GM19463 (cell line): ENCODE data around the gene TNIP3.
A peak's percentile ranks its signal among the peaks of the same experiment; 100 is the strongest.

Experiments
- ATAC-seq: cut with Tn5 transposase; IDR thresholded peaks from one replicate; pipeline ENCODE4 v1.9.1; 2021; ENCODE audit warnings: mild to moderate bottlenecking, moderate library complexity; ENCODE audit not compliant: unreplicated experiment

TNIP3 gene

DNA sequence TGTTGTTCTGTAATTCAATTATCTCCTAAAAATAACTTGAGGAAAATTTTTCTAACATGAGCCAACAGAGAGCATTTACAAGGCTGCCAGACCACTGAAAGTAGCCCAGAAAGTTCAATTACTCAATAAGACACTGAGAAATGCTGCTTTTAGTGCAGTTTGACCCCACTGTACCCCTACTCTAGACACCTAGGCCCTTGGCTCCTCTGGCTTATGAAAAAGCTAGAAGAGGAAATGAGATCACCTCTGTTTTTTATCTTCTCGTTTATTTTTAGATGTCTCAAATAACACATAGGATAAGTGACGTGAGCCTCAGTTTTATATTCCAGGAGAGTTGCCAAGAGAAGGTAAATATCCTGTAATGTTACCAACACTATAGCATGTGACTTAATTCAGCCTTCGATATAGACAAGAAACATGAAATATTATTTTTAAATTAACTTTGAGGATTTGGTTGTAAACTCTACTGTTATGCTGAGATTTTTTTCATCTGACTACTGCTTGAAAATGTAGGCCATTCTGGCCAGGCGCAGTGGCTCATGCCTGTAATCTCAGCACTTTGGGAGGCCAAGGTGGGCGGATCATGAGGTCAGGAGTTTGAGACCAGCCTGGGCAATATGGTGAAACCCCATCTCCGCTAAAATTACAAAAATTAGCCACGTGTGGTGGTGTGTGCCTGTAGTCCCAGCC lies 24.4 kb downstream of the TNIP3 start:
- peak; percentile 82 for ATAC-seq

GRCh38 chr4:121138039-121138825 lies 25.9 kb downstream of the TNIP3 start:
- ATAC-seq, result peak; percentile 49

DNA sequence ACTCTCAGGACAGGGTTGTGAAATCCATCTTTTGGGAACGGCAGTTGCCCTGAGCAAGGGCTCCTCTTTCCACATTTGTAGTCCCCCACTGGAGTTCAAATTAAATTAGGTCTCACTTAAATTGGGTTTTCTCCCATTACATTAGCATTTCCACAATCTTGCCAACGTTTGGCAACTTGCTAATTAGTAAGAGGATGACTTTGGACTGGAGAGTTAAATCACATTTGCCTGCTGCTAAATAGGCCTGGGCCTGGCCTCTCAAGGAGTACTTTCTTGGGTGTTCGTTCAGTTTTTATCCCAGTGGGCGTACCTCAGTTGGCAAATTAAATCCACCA lies 33.8 kb downstream of the TNIP3 start:
- ATAC-seq, result no peak

DNA sequence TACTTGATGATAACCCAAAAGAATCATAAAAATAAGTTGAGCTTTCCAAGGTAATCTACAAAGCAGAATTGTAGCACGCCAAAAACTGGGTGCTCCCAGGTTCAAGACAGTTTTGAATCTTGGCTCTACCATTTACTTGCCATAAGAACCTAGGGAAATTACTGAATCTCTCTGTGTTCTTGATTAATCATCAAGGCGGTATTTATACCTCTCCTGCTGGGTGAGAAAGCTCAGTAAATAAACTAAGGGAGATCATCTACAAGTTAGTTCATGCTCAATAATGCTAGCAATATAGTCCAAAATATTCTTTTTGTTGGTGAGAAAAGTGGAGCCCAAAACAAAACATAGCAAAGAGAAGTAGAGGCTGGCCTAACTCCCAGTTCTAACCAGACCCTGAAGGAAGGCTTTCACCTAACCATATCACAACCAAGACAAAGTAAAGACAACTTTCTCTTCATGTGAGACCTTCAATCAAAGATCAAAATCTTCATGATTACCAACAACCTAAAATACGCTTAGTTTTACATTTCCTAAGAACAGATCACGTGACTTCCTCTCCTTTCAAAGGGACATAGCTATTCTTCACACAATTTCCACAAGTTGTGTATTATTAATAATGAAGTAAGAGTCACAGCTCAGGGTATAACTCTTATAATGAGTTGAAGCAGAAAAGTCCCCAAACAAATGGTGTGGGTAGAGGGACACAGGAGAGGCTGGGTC lies 34.4 kb downstream of the TNIP3 start:
- ATAC-seq, result no peak

DNA sequence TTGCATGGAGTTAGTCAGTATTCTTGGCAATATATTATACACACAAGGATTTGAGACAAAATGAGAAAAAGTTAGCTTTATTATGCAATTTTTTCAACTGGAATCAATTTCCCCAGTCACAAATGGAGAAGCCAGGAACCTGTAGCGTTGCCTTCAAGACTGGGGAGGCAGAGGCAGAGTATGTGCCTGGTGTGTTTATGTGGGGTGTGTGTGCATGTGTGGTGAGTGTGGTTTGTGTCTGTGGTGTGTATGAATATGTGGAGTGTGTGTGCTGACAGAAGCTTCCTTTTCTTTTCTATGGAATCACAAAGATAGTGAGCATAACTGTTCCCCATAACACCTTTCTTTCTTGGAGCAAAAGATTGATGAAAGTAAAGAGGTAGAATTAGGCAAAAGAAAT lies 37.0 kb downstream of the TNIP3 start:
- ATAC-seq, result no peak

- ATAC-seq, result no peak
Observed at GRCh38 chr4:121126449-121127006, 37.6 kb downstream of the TNIP3 start.

GRCh38 chr4:121125498-121125885 lies 38.6 kb downstream of the TNIP3 start:
- no peak for ATAC-seq

DNA sequence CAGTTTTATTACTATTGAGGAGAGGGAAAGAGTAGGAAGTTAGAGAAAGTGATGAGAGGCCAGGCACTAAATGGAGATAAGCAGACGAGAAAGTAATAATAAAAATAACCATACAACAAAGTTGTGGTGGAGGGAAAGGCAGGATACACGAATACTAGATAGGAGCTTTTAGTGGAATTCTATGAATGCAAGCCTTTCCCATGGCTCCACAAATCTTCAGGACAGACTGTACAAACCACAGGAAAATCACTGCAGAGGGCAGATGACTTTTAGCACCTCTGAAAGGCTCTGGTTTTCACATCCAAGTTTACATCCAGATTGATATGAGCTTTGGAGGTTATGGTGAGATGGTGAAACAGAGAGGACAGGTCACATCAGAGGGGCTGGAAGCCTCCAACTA lies 41.5 kb downstream of the TNIP3 start:
- ATAC-seq, result no peak

DNA sequence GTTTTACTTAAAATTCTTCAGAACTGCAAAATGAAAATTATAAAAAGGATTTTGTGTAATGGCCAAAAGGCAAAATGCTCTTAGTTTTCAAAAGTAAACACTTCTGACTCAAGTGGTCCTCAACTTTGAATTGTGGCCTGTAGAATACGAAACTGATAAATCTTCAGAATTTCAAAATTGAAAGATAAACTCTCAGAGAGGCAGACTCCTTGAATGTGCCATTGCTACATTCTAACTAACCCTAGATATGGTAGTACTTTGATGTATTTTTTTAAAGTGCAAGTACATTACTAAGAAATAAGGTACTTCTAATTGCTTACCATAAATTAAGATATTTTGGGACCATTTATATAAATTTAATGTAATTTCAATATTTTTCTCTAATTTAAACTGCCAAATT lies 44.4 kb downstream of the TNIP3 start:
- ATAC-seq, result no peak

DNA sequence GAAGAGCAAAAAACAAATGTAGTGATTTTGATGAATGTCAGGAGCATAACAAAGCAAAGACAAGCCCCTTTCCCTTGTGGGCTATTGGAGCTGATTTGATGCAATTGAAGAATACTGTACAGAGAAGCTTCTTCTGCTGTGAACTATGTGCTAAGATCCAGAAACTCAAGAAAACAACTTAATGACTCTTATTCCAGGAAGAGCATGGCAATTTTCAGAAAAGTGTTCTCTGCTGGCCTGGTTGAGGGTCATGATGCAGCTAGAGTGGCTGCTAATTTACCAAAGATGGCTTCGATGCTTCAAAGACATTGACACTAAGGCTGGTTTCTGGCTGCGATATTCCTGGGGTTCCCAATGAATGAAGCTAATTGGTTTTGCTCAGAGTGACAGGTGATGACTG lies 45.8 kb downstream of the TNIP3 start:
- no peak for ATAC-seq

DNA sequence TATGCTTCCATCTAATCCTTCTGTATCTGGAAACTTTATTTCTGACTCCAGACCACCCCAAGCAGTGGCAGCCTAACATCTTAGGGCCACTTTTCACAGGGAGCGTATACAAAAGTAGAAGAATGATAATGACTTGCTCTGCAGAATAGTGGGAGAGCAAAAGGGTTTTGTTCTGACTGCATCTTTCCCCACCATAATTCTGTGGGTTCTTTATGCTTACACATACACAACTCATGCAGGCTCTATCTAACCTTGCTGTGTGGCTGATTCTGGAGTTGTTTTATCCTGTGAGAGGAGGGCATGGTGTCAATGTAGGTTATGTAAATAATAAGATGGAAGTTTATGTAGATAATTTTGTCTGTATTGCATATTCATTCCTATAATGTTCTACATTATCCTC lies 49.4 kb downstream of the TNIP3 start:
- no peak for ATAC-seq

- ATAC-seq, result no peak
Observed at GRCh38 chr4:121112530-121112929, 51.6 kb downstream of the TNIP3 start.

GRCh38 chr4:121108557-121108956 lies 55.6 kb downstream of the TNIP3 start:
- ATAC-seq, result no peak

- ATAC-seq, result no peak
Observed at GRCh38 chr4:121107507-121107906, 56.6 kb downstream of the TNIP3 start.

- no peak for ATAC-seq
Observed at GRCh38 chr4:121100093-121100775, 63.9 kb downstream of the TNIP3 start.

DNA sequence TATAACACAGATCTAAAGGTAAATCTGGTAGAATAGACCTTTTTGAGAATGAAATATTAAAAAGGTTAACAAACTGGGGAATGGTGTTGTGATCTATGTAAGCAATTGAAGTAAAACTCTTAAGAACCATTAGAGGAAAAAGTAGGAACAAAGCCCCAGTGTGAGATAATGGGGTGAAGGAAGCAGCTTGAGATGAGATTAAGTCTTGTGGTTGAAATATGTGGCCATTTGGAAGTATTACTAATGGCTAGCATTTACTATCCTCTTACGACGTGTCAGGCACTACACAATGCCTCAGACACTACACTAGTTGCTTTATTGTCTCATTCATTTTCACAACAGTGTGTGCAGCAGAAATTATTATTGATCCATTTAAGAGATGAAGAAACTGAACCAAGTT lies 65.9 kb downstream of the TNIP3 start:
- ATAC-seq, result no peak

GRCh38 chr4:121096629-121097028 lies 67.5 kb downstream of the TNIP3 start:
- no peak for ATAC-seq

DNA sequence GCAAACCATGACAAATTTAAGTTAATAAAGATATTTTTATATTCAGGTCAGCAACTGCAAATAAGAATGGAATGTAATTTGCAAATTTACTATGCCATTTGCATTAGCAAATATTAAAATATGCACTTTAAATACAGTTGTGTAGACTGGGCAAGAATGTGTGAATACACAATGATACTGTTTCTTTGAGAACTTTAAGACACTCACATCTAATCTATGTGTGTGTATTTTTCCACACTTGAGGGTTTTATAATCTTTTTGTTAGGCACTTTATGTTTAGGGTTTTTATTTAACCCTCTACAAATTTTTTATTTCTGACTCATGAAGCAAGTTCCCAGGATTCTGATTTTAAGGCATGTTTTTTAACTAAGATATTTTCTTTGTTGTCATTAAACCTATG lies 67.9 kb downstream of the TNIP3 start:
- ATAC-seq, result no peak

DNA sequence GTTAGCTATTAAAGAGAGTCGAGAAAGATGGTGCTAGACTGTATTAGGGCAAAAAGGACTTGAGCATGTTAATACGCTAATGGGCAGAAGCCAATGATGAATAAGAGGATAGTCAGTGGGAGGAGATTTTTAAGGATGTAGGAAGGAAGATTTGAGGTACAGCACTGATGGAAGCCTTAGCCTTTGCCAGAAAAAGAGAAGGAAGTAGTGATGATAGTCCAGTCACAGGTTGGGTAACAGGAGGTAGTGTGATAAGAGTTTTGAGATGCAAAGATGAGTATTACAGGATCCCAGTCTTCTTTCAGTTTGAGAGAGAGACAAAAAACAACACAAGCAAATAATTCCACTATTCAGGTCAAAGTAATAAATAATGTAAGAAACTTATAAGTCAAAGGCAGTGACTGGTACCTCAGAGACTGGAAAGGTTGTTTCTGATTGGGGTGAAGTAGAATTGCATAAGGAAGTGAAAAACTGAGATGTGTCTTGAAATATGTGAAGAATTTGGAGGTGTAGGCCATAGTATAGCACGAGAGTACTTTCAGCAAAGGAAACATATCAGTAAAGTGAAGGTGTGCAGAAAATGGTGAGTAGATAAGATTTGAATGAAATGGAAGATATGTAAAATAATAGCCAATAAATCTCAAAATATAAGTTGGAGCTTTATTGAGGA lies 69.7 kb downstream of the TNIP3 start:
- no peak for ATAC-seq

DNA sequence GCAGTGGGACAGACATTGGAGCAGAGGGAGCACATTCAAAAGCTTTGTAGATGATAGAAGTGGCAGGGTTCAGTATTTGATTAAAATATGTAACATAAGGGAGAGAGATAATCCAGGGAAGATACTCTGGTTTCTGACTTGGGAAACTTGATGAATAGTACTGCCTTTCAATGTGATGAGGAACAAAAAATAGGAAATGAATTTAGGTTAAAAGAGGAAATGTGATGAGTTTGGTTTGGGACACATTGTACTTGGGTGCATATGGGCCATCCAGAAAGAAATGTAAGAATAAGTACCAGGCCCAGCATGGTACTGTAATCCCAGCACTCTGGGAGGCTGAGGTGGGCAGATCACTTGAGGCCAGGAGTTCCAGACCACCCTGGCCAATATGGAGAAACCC lies 70.9 kb downstream of the TNIP3 start:
- no peak for ATAC-seq

GRCh38 chr4:121091941-121092340 lies 72.2 kb downstream of the TNIP3 start:
- ATAC-seq, result no peak
